CD14-positive monocyte (primary cell): Measurements from ENCODE around the gene MORC4. TPM values are rescaled to one million over a fixed set of nuclear protein-coding genes. Genes with fewer than 3 reads are reported as not detected.

Source experiments
- DNase-seq, 3 donors: peaks; one replicate each; pipeline ENCODE4 v3.0.0-alpha.2; 2011 to 2022
- H2AFZ ChIP-seq: 2 replicates; pipeline ENCODE4 v1.6.0; 2012; ENCODE audit warnings: mild to moderate bottlenecking, low read depth, low read length, inconsistent platforms; ENCODE audit not compliant: insufficient read depth, poor library complexity, severe bottlenecking
- H3K27ac ChIP-seq, 2 donors: 1 replicate in 1 of 2; 2 replicates in 1 of 2; pipeline ENCODE4 v1.5.1; 2012 to 2013; ENCODE audit warnings: low read length in 2 of 2, control low read depth in 1 of 2, inconsistent platforms in 1 of 2, low read depth in 1 of 2, mild to moderate bottlenecking in 1 of 2
- H3K27me3 ChIP-seq, 2 donors: one replicate each; pipeline versions ENCODE4 v1.6.0 to v1.6.1; 2011 to 2013; ENCODE audit warnings: low read length in 2 of 2; ENCODE audit not compliant: control insufficient read depth in 2 of 2, insufficient read depth in 2 of 2
- H3K36me3 ChIP-seq, 2 donors: replicated peaks in 1 of 2; 1 replicate in 1 of 2; 2 replicates in 1 of 2; pipeline versions ENCODE4 v1.5.1 to v1.6.1; 2012 to 2013; ENCODE audit warnings: low read length in 2 of 2, control low read depth in 1 of 2, inconsistent platforms in 1 of 2, mild to moderate bottlenecking in 1 of 2; ENCODE audit not compliant: insufficient read depth in 2 of 2, control insufficient read depth in 1 of 2
- H3K4me1 ChIP-seq, 2 donors: 1 replicate in 1 of 2; 2 replicates in 1 of 2; pipeline versions ENCODE4 v1.5.1 to v1.6.1; 2012 to 2013; ENCODE audit warnings: low read length in 2 of 2, control low read depth in 1 of 2, inconsistent platforms in 1 of 2, mild to moderate bottlenecking in 1 of 2, moderate library complexity in 1 of 2; ENCODE audit not compliant: insufficient read depth in 2 of 2, control insufficient read depth in 1 of 2
- H3K4me2 ChIP-seq: replicated peaks from 2 replicates; pipeline ENCODE3; 2012; ENCODE audit warnings: low read length, moderate library complexity, mild to moderate bottlenecking; ENCODE audit not compliant: poor library complexity, severe bottlenecking; ENCODE audit errors: extremely low read depth
- H3K4me3 ChIP-seq, 3 experiments: fragments of 200-600 bp in 1 of 3; sonication (generic) in 1 of 3; replicated peaks in 1 of 3; 1 replicate in 2 of 3; 2 replicates in 1 of 3; pipeline ENCODE4 v1.5.1; 2011 to 2013; ENCODE audit warnings: low read length in 3 of 3, mild to moderate bottlenecking in 3 of 3, control low read depth in 2 of 3, low read depth in 2 of 3, inconsistent platforms in 1 of 3, moderate library complexity in 1 of 3
- H3K79me2 ChIP-seq: 2 replicates; pipeline ENCODE4 v1.6.0; 2012; ENCODE audit warnings: mild to moderate bottlenecking, control low read depth, inconsistent platforms, low read length, moderate library complexity; ENCODE audit not compliant: insufficient read depth
- H3K9ac ChIP-seq: 2 replicates; pipeline ENCODE4 v1.6.0; 2017; ENCODE audit warnings: low read length, mild to moderate bottlenecking; ENCODE audit not compliant: insufficient read depth, poor library complexity, severe bottlenecking
- H3K9me3 ChIP-seq, 2 donors: replicated peaks in 1 of 2; 1 replicate in 1 of 2; 2 replicates in 1 of 2; pipeline versions ENCODE4 v1.5.1 to v1.6.1; 2012 to 2013; ENCODE audit warnings: low read length in 2 of 2, control low read depth in 1 of 2; ENCODE audit not compliant: control insufficient read depth in 1 of 2, insufficient read depth in 1 of 2
- H4K20me1 ChIP-seq: 2 replicates; pipeline ENCODE4 v1.6.0; 2012; ENCODE audit warnings: mild to moderate bottlenecking, low read length, control low read depth, moderate library complexity; ENCODE audit not compliant: insufficient read depth
- H3K27ac Mint-ChIP-seq, 7 donors: one replicate each; pipeline ENCODE4 v1.8.0; 2020; ENCODE audit warnings: mild to moderate bottlenecking in 7 of 7, mixed read lengths in 7 of 7, moderate library complexity in 6 of 7, inconsistent platforms in 2 of 7
- H3K27me3 Mint-ChIP-seq, 3 donors: one replicate each; pipeline ENCODE4 v1.8.0; 2021 to 2022; ENCODE audit warnings: low read depth in 3 of 3, mild to moderate bottlenecking in 3 of 3, mixed read lengths in 3 of 3, moderate library complexity in 3 of 3, inconsistent platforms in 1 of 3
- H3K36me3 Mint-ChIP-seq, 2 donors: one replicate each; pipeline ENCODE4 v1.8.0; 2020; ENCODE audit warnings: mixed read lengths in 2 of 2, inconsistent platforms in 1 of 2, mild to moderate bottlenecking in 1 of 2
- H3K4me1 Mint-ChIP-seq: one replicate; pipeline ENCODE4 v1.8.0; 2020; ENCODE audit warnings: mild to moderate bottlenecking, mixed read lengths
- H3K4me3 Mint-ChIP-seq, 2 donors: one replicate each; pipeline ENCODE4 v1.8.0; 2020; ENCODE audit warnings: mild to moderate bottlenecking in 2 of 2, mixed read lengths in 2 of 2, moderate library complexity in 1 of 2
- H3K9me3 Mint-ChIP-seq, 7 donors: one replicate each; pipeline ENCODE4 v1.8.0; 2020 to 2022; ENCODE audit warnings: mixed read lengths in 7 of 7, mild to moderate bottlenecking in 6 of 7, moderate library complexity in 6 of 7, inconsistent platforms in 2 of 7
- CTCF ChIP-seq: fragments of 200-600 bp; IDR thresholded peaks from one replicate; pipeline ENCODE4 v1.8.0; 2022; ENCODE audit warnings: antibody characterized with exemption, mild to moderate bottlenecking
- WGBS: methylation state at CpG from one replicate; pipeline ENCODE4 v1.1.5; 2013; ENCODE audit warnings: missing lambda C conversion rate; ENCODE audit not compliant: insufficient coverage; 5-methylcytosine and 5-hydroxymethylcytosine counted together
- intact Hi-C, 2 donors: fragments of 100-400 bp; cut with micrococcal nuclease; formaldehyde crosslinking; loops; one replicate each; pipeline versions ENCODE4 v1.15.0 to v1.15.1; 2023
- polyA plus RNA-seq, 3 donors: library from polyadenylated mRNA; depleted of rRNA in 1 of 3; unstranded in 2 of 3; stranded (reverse) in 1 of 3; fragments of 300-500 nt in 2 of 3; fragments of >200 nt in 1 of 3; fragmentation: Illumina TruSeq in 2 of 3; gene quantifications; 1 replicate in 2 of 3; 2 replicates in 1 of 3; pipeline ENCODE4 v1.2.3, GENCODE V29; 2012 to 2021

MORC4 gene
- polyA plus RNA-seq, 3 donors: 0.06 to 0.23 (median 0.10) TPM

DNA sequence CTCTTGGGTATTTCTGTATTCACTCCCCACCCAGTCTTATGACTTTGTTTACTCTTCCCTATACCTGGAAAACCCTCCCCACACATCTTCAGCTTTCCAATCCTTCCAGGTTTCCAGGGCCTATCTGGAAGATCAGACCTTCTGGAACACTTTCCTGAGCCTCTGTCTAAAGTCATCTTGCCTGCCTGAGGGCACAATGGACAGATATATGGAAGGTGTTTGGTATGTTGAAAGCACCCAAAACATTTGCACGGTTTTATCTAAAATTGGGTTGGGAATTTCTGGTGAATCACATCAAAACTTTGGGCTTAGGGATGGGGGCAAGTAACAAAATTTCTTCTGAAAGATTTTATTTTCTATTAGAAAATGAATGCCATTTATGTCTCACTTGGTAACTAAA, 63.8 kb downstream of the MORC4 start:
- Histone ChIP-seq H3K36me3 (no peaks in the 10 kb centered on the region), H3K9me3 (no peaks in the 10 kb centered on the region), H4K20me1 (no peaks in the 10 kb centered on the region), H3K4me3 (no peak overlapping the region), H3K4me2 (no peak overlapping the region), H3K4me1 (no peaks in the 10 kb centered on the region), H3K27me3 (no peaks in the 10 kb centered on the region), H3K79me2 (no peaks in the 10 kb centered on the region), H2AFZ (no peak overlapping the region), H3K27ac (no peak overlapping the region), H3K9ac (no peak overlapping the region)
- Mint-ChIP-seq H3K4me1 (peaks cover 2% of the 10 kb centered on the region), H3K4me3 (no peak overlapping the region), H3K9me3 (no peaks in the 10 kb centered on the region), H3K27me3 (peaks cover 0 to 2% (median 2%) of the 10 kb centered on the region in 3 donors), H3K27ac (no peak overlapping the region), H3K36me3 (no peaks in the 10 kb centered on the region)
- intact Hi-C loops: no loop called here
- WGBS: no CpG with 5 or more reads among the region's 1 CpG
- no peak for TF ChIP-seq CTCF
- DNase-seq: no peak

DNA sequence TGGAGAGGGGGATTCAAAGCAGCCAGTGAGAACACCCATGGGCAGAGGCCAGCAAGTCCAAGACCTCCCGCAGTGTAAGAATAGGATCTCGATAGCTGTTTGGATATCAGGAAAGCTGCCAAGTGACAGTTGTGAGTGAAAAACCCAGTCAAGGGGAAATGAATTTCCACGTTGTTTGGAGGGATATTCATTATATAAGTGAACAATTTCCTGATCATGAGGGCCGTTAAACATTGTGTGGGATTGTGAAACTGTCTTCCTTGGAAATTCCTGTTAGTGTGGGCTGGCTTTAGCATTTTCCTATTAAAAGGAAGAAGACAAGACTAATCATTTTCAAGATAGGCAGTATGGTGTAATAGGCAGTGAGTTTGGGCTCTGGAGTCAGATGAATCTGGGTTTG, 64.8 kb downstream of the MORC4 start:
- no CpG with 5 or more reads among the region's 4 CpGs for WGBS
- Histone ChIP-seq H3K4me3 (no peak overlapping the region), H3K9ac (no peak overlapping the region), H3K4me2 (no peak overlapping the region), H3K9me3 (no peaks in the 10 kb centered on the region), H2AFZ (no peak overlapping the region), H4K20me1 (no peaks in the 10 kb centered on the region), H3K79me2 (no peaks in the 10 kb centered on the region), H3K4me1 (no peaks in the 10 kb centered on the region), H3K27me3 (no peaks in the 10 kb centered on the region), H3K36me3 (no peaks in the 10 kb centered on the region), H3K27ac (no peak overlapping the region)
- Mint-ChIP-seq H3K36me3 (no peaks in the 10 kb centered on the region), H3K27me3 (peaks cover 0 to 2% (median 2%) of the 10 kb centered on the region in 3 donors), H3K9me3 (no peaks in the 10 kb centered on the region), H3K27ac (no peak overlapping the region), H3K4me1 (peaks cover 2% of the 10 kb centered on the region), H3K4me3 (no peak overlapping the region)
- DNase-seq: no peak
- intact Hi-C loops: no loop called here
- TF ChIP-seq CTCF: no peak
